Brain microvascular endothelial cell (primary cell): Measurements from ENCODE around the gene OR2T34.
"Not testable (repeated sequence)": the region's sequence is repeated elsewhere in the genome, so short reads cannot be mapped to it uniquely, and the experiment has no call there.

Experiments
- DNase-seq: peaks from one replicate; pipeline ENCODE4 v3.0.0-alpha.2; 2020
- H3K27ac ChIP-seq: fragments of 250-450 bp; sonication (Bioruptor Pico); 2 replicates; pipeline ENCODE4 v1.5.1; 2020; ENCODE audit warnings: mild to moderate bottlenecking, moderate library complexity
- H3K27me3 ChIP-seq: fragments of 250-450 bp; sonication (Bioruptor Pico); replicated peaks from 2 replicates; pipeline ENCODE4 v1.5.1; 2020; ENCODE audit warnings: mild to moderate bottlenecking
- H3K36me3 ChIP-seq: fragments of 250-450 bp; sonication (Bioruptor Pico); replicated peaks from 2 replicates; pipeline ENCODE4 v1.5.1; 2020; ENCODE audit warnings: mild to moderate bottlenecking
- H3K4me3 ChIP-seq: 2 replicates; pipeline ENCODE4 v1.5.1; 2011; ENCODE audit warnings: low read depth, mild to moderate bottlenecking, control low read depth, low read length, moderate library complexity
- in situ Hi-C: cut with HindIII; loops from 2 replicates; pipeline ENCODE4 v1.10.0; 2017; ENCODE audit warnings: low sequenced_read_pairs, low pct_ligation_motif_present

The OR2T34 gene

DNA sequence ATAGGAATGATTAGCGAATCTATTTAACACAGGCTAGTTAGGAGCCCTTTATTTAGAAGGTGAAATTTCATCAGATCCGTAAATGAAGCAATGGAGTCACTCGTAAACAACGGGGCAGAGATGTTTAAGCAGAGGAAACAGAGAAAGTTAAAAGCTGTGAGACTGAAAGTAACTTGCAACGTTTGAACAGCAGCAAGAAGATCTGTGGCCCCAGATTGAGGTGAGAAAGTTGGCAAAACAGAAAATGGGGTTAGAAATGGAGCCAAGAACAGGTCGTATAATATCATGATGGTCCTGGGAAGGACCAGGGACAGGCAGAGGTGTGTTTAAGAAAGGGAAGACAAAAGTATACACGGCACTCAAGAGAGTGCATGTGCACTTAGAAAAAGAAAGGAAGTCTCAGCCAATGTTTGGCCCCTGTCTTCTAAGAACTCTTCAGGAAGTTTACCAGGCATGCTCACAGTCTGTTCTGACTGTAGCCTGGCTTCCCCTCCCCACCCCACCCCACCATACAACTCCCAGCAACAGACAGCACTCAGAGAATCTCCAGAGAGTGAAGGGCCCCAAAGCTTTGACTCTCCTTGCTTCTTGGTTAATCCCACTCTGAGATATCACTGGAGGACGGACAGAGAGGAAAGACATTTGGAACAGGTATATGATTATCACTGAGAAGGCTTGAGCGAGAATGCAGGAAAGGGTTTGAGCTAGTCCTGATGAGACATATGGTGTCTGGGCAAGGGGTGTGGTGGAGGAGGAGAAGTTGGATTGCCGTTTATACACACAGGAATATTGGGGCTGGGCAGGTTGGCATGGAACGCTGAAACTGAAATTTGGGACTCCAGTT lies 8.8 kb downstream of the OR2T34 start:
- H3K27ac ChIP-seq, in situ Hi-C loops, H3K4me3 ChIP-seq, DNase-seq, H3K27me3 ChIP-seq, H3K36me3 ChIP-seq: not testable (repeated sequence)

DNA sequence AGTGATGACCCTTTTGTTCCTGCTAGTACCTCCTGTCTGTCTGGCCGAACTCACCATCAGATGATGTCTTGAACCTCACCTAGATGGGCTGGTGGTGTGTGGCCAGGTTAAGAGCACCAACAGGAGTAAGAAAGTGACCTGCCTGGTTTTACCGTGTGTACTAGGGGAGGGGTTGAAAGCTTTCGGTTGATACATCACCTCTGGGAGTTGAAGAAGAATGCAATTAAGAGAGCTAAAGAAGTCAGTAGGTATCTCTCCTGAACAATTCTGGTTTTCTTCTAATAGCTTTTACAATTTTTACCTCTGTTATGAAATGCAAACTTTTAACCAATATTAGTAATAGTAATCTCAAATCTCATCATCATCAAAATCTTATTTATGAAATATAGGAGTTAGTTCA lies 11.9 kb downstream of the OR2T34 start, which contains the start of gene OR2T29:
OR2T29 (minus strand) TSS at position 101 of the 400 bp plus-strand sequence. CDS start 3,281 bp downstream, outside the sequence.
- in situ Hi-C loops, H3K27ac ChIP-seq, H3K36me3 ChIP-seq, H3K4me3 ChIP-seq, DNase-seq, H3K27me3 ChIP-seq: not testable (repeated sequence)

DNA sequence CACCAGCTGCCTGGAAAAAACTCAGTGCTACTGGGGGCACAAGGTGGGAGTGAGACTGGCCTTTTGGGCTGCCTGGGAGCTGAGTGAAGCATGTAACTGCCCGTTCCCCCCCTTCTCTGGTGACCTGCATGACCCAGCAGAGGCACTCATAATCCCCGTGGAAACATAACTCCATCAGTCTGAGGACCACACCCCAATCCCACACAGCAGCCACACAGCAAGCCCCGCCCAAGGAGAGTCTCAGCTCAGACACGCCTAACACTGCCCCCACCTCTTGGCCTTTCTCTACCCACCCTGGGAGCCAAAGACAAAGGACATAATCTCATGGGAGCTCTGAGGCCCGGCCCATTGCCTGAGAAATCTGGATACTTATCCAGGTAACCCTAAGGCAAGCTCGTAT lies 23.5 kb downstream of the OR2T34 start:
- DNase-seq, H3K36me3 ChIP-seq, in situ Hi-C loops, H3K4me3 ChIP-seq, H3K27me3 ChIP-seq, H3K27ac ChIP-seq: not testable (repeated sequence)

DNA sequence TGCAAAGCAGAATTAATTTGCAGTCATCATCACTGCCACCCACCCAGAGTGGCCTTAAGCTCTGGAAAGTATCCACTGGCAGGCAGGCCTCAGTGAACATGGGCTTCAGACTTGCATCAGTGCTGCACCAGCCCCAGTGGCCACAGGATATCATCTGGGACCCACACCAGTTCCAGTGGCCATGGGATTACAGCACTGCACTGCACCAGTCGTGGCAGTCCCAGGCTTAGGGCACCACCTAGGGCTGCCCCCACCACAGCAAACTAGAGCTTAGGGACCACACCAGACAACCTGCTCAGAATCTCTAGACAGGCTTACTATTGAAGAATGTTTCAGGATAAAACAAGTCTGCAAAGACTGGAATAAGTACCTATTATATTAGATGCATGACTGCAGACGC lies 27.2 kb downstream of the OR2T34 start:
- H3K36me3 ChIP-seq, H3K27me3 ChIP-seq, DNase-seq, H3K27ac ChIP-seq, in situ Hi-C loops, H3K4me3 ChIP-seq: not testable (repeated sequence)

- H3K4me3 ChIP-seq, in situ Hi-C loops, DNase-seq: not testable (repeated sequence)
Observed at GRCh38 chr1:248537449-248537848, 37.1 kb downstream of the OR2T34 start.

More at GRCh38 chr1:248537449-248537848, 37.1 kb downstream of the OR2T34 start:
- not testable (repeated sequence) for H3K27me3 ChIP-seq, H3K27ac ChIP-seq, H3K36me3 ChIP-seq
